SU-DHL-6 (cell line): ENCODE results near the gene WDR44.
"Not testable (repeated sequence)": the region's sequence is repeated elsewhere in the genome, so short reads cannot be mapped to it uniquely, and the experiment has no call there.

ENCODE experiments used
- H2AFZ ChIP-seq: fragments of 200-600 bp; sonication (generic); 2 replicates; pipeline ENCODE4 v1.6.1; 2014; ENCODE audit warnings: low read depth, mild to moderate bottlenecking, moderate library complexity, mixed read lengths, antibody characterized with exemption, low read length; ENCODE audit not compliant: severe bottlenecking
- H3F3A ChIP-seq: fragments of 200-600 bp; shearing (Covaris generic); 2 replicates; pipeline ENCODE4 v1.6.0; 2016; ENCODE audit warnings: antibody characterized with exemption, mild to moderate bottlenecking; ENCODE audit not compliant: insufficient read depth
- H3K27ac ChIP-seq: fragments of 200-600 bp; sonication (generic); 2 replicates; pipeline ENCODE4 v1.5.1; 2016; ENCODE audit warnings: low read depth, mild to moderate bottlenecking, low read length, moderate library complexity, mixed read lengths
- H3K27me3 ChIP-seq: fragments of 200-600 bp; sonication (generic), shearing (Covaris generic); 2 replicates; pipeline ENCODE4 v1.6.0; 2014; ENCODE audit warnings: mild to moderate bottlenecking, low read length
- H3K36me3 ChIP-seq: fragments of 200-600 bp; sonication (generic); 2 replicates; pipeline ENCODE4 v1.6.1; 2014; ENCODE audit warnings: mild to moderate bottlenecking, low read length, mixed read lengths
- H3K4me2 ChIP-seq: fragments of 300-600, 200-600 bp; shearing (Covaris generic), sonication (generic); 2 replicates; pipeline ENCODE4 v1.6.0; 2014; ENCODE audit warnings: low read length, low read depth, mild to moderate bottlenecking; ENCODE audit not compliant: poor library complexity, severe bottlenecking
- H3K4me3 ChIP-seq: fragments of 200-600 bp; sonication (generic); 2 replicates; pipeline ENCODE4 v1.5.1; 2014; ENCODE audit warnings: antibody characterized with exemption, low read length, mild to moderate bottlenecking, mixed read lengths; ENCODE audit not compliant: insufficient read depth, poor library complexity, severe bottlenecking
- H3K79me2 ChIP-seq: fragments of 200-600 bp; sonication (generic); 2 replicates; pipeline ENCODE4 v1.6.1; 2014; ENCODE audit warnings: mild to moderate bottlenecking, low read length, moderate library complexity; ENCODE audit not compliant: insufficient read depth
- H3K9ac ChIP-seq: fragments of 200-600 bp; sonication (generic); 2 replicates; pipeline ENCODE4 v1.7.0; 2014; ENCODE audit warnings: mild to moderate bottlenecking, low read length
- H3K9me2 ChIP-seq: fragments of 200-600 bp; sonication (generic); replicated peaks from 2 replicates; pipeline ENCODE4 v1.6.1; 2014; ENCODE audit warnings: low read length; ENCODE audit not compliant: insufficient read depth
- H3K9me3 ChIP-seq: fragments of 200-600 bp; sonication (generic); 2 replicates; pipeline ENCODE4 v1.6.1; 2014; ENCODE audit warnings: low read length, mixed read lengths; ENCODE audit not compliant: insufficient read depth
- H4K20me1 ChIP-seq: fragments of 200-600 bp; sonication (generic); 2 replicates; pipeline ENCODE4 v1.6.1; 2014; ENCODE audit warnings: low read depth, mild to moderate bottlenecking, antibody characterized with exemption, low read length, moderate library complexity, mixed read lengths
- EZH2phosphoT487 ChIP-seq: fragments of 200-600 bp; sonication (generic), shearing (Covaris generic); conservative IDR thresholded peaks from 2 replicates; pipeline ENCODE4 v1.6.1; 2018; ENCODE audit warnings: mild to moderate bottlenecking, antibody characterized with exemption, low read length, moderate library complexity, mixed read lengths
- TF ChIP-seq, protein P1 (sequence below): fragments of 200-600 bp; sonication (generic); IDR thresholded peaks from one replicate; pipeline ENCODE4 v1.5.1; 2017; ENCODE audit warnings: antibody characterized with exemption, mild to moderate bottlenecking, low read length, moderate library complexity; ENCODE audit not compliant: insufficient read depth, poor library complexity, severe bottlenecking

The WDR44 gene

DNA sequence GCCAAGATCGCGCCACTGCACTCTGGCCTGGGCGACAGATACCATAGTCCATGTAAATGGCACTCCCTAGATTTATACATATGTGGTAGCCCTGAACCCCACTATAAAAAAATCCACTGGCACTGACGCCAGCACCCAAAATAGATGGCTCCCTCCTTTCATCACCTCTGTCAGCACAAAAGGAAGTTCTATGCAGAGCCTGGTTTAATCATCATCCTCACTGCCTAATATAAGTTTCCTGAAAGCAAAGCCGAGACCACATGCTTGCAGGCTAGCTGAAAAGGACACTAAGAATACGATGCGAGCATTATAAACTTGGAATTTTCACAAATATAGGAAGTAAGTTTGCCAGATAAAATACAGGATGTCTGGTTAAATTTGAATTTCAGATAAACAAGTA is 122.2 kb downstream of the WDR44 start:
- TF ChIP-seq EZH2phosphoT487 = no peak
- TF ChIP-seq, protein P1, sequence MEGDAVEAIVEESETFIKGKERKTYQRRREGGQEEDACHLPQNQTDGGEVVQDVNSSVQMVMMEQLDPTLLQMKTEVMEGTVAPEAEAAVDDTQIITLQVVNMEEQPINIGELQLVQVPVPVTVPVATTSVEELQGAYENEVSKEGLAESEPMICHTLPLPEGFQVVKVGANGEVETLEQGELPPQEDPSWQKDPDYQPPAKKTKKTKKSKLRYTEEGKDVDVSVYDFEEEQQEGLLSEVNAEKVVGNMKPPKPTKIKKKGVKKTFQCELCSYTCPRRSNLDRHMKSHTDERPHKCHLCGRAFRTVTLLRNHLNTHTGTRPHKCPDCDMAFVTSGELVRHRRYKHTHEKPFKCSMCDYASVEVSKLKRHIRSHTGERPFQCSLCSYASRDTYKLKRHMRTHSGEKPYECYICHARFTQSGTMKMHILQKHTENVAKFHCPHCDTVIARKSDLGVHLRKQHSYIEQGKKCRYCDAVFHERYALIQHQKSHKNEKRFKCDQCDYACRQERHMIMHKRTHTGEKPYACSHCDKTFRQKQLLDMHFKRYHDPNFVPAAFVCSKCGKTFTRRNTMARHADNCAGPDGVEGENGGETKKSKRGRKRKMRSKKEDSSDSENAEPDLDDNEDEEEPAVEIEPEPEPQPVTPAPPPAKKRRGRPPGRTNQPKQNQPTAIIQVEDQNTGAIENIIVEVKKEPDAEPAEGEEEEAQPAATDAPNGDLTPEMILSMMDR = no peak
- no peaks in the 10 kb centered on the region for H3F3A ChIP-seq
- H4K20me1 ChIP-seq = no peaks in the 10 kb centered on the region
- no peak overlapping the region for H3K27ac ChIP-seq
- no peak overlapping the region for H3K4me3 ChIP-seq
- H3K4me2 ChIP-seq = no peak overlapping the region
- H3K27me3 ChIP-seq = no peaks in the 10 kb centered on the region
- no peak overlapping the region for H3K9ac ChIP-seq
- H3K79me2 ChIP-seq = no peaks in the 10 kb centered on the region
- H2AFZ ChIP-seq = no peak overlapping the region
- H3K9me3 ChIP-seq = no peaks in the 10 kb centered on the region
- no peaks in the 10 kb centered on the region for H3K36me3 ChIP-seq
- H3K9me2 ChIP-seq = no peaks in the 10 kb centered on the region

DNA sequence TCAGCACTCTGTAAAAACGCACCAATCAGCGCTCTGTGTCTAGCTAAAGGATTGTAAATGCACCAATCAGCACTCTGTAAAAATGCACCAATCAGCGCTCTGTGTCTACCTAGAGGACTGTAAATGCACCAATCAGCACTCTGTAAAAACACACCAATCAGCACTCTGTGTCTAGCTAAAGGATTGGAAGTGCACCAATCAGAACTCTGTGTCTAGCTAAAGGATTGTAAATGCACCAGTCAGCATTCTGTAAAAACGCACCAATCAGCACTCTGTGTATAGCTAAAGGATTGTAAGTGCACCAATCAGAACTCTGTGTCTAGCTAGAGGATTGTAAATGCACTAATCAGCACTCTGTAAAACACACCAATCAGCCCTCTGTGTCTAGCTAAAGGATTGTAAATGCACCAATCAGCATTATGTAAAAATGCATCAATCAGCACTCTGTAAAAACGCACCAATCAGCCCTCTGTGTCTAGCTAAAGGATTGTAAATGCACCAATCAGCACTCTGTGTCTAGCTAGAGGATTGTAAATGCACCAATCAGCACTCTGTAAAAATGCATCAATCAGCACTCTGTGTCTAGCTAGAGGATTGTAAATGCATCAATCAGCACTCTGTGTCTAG is 124.9 kb downstream of the WDR44 start:
- H4K20me1 ChIP-seq, H2AFZ ChIP-seq, H3K9me2 ChIP-seq, H3K79me2 ChIP-seq, H3K27me3 ChIP-seq, H3K9ac ChIP-seq, H3K27ac ChIP-seq, H3F3A ChIP-seq, H3K36me3 ChIP-seq, H3K4me3 ChIP-seq, H3K4me2 ChIP-seq, H3K9me3 ChIP-seq: not testable (repeated sequence)

DNA sequence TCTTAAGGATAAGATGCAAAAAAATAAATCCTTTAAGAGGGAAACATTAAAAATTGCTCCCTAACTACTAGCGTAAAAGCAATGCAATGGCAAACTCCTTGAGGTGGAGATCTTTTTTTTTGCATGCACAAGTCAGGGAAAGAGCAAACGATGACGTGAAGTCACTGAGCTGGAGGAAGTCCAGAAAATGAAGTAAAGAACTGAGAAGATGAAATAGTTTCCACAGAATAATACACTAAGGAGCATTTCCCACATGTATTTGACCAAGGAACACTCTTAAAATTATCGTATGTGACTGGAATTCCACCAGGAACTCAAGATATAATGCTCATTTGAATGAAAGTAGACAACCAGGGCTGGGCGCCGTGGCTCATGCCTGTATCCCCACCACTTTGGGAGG is 128.7 kb downstream of the WDR44 start:
- Histone ChIP-seq H2AFZ (no peak overlapping the region), H3K9me3 (no peaks in the 10 kb centered on the region), H3K9me2 (no peaks in the 10 kb centered on the region), H4K20me1 (no peaks in the 10 kb centered on the region), H3K36me3 (no peaks in the 10 kb centered on the region), H3K27ac (no peak overlapping the region), H3K4me3 (no peak overlapping the region), H3K9ac (no peak overlapping the region), H3K79me2 (no peaks in the 10 kb centered on the region), H3F3A (no peaks in the 10 kb centered on the region), H3K4me2 (no peak overlapping the region), H3K27me3 (no peaks in the 10 kb centered on the region)
- TF ChIP-seq EZH2phosphoT487 = no peak
- TF ChIP-seq, protein P1 = no peak

DNA sequence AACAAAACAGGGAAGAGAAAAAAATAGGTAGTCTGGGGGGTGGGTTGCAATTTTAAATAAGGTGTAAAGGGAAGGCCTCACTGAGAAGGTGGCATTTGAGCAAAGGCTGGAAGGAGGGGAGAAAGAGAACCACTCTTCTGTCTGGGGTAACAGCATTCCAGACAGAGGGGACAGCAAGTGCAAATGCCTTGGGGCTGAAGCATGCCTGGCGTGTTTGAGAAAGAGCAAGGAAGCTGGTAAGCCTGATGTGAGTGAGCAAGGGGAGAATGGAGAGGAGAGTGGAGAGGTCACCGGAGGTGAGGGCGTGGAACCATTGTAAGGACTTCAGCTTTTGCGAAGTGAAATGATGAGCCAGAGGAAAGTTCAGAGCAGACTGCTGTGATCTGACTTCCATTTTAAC is 130.0 kb downstream of the WDR44 start:
- H3K4me3 ChIP-seq = no peak overlapping the region
- no peaks in the 10 kb centered on the region for H3K36me3 ChIP-seq
- H3K9me2 ChIP-seq = no peaks in the 10 kb centered on the region
- H3K79me2 ChIP-seq = no peaks in the 10 kb centered on the region
- no peaks in the 10 kb centered on the region for H3F3A ChIP-seq
- H3K27me3 ChIP-seq = no peaks in the 10 kb centered on the region
- no peak overlapping the region for H3K4me2 ChIP-seq
- H3K9me3 ChIP-seq = no peaks in the 10 kb centered on the region
- no peak overlapping the region for H3K27ac ChIP-seq
- no peak overlapping the region for H3K9ac ChIP-seq
- TF ChIP-seq EZH2phosphoT487 = no peak
- TF ChIP-seq, protein P1 = no peak
- H2AFZ ChIP-seq = no peak overlapping the region
- H4K20me1 ChIP-seq = no peaks in the 10 kb centered on the region
